Measurements from ENCODE around the gene MAP4K2.

The MAP4K2 gene

DNA sequence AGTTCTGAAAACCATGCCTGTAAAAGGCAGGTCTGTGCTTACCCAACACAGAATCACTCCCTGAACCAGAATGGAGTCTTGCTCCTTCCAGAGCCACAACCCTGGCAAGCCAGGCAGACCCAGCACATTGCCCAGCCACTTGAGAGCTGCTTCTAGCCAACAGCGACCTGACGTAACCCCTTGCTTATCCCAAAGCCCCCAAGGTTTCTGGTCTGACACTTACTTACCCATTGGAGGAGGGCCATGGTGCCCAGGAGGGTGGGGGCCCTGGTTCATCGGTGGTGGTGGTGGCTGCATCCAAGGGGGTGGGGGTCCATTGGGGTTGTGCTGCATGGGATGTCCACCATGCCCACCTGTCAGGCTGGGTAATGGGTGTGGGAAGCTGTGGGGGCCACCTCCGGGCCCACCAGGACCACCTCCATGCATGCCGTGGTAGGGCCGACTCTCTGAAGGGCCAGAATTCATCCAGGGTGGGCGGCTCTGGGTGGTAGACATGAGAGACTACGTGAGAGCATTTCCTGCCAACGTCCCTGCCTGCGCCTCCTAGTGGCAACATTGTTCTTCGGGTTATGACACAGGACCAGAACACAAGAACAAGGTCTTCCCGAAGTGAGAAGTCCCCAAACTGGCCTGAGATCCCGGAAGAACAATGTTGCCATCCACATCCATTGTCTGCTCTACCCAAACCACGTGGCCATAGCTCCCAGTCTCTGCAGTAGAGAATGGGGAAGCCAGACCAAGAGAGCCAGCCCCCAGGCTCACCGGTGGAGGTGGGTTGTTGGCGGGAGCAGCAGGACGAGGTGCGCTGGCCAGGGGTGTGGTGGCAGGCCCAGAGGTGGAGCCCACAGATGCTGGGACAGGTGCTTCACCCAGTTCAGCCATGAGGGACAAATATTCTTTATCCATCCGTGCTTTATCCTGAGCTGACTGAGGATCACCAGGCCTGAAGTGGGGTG, 35.4 kb downstream of the MAP4K2 start:
- peak; percentile 27 for DNase-seq

DNA sequence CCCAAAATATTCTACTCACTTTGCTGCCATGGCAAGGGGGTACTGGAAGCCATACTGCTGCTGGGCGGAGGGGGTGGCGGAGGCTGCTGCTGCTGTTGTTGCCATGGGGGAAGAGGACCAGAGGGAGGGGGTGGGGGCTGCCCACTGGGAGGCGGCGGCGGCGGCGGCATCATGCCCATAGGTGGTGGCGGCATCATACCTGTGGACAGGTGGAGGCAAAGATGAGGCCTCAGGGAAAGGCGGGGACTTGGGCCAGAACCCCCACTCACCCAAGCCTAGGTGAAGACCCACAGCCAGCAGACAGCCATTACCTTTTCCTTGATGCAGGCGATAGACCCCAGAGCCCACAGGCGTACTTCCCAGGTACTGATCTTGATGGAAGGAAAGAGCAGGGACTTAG, 36.1 kb downstream of the MAP4K2 start:
- DNase-seq: no peak

DNA sequence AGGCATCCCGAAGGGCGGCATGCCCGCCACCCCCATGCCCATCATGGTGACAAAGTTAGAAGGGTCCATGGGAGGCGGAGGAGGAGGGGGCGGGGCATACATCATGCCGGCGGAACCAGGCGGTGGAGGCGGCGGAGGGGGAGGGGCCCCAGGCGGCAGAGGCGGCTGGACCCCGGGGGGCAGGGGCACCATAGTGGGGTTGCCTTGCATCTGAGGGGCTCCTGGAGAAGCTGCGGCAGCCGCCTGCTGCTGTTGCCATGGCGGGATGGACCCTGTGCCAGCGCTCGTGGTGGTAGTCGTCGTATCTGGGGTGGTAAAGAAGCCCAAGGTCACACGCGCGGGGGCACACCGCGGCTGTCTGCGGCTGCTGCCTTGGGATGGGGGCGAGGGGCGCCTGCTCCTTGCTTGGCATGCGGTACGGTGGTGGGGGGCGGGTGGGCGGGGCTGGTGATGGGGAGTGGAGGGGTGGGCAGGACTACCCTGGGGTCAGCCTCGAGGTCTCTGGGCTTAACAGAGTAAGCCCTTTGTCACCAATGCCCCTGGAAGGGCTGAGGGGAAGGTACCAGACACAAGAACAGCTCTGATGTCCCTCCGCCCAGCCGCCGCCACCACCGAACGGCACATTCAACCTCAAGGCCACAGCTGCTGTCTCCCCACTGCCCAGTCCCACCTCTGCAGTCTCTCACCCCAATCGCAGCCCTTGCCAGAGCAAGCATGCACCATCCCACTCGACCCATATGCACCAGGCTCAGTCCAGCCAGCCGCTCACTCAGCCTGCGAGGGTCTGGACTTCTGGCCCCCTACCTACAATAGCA, 37.0 kb downstream of the MAP4K2 start:
- DNase-seq: no peak

DNA sequence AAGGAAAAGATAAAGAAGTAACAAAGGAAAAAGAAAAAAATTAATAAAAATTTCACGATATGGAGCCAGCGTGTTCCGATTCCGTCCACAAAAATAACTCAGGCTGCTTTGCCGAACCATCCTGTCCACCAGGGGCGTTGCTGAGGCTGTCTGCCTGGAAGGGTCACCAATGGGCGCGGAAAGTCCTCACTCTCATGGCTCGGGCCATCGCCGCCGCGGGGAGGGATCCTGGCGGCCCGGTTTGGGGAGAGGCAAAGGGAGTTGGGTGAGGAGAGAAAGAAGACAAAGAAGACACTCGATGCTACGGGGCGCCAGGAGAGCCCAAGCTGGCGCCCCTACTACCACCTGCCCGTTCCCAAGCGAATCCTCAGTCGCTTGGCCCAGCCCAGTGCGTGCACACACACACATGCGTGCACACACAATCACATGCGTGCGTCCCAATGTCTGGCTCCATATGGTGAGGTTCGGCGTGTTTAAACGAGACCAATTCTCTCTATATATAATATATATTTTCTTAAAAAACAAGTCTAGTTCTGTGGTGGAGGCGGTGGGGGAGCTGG, 37.6 kb downstream of the MAP4K2 start:
- no peak for DNase-seq

DNA sequence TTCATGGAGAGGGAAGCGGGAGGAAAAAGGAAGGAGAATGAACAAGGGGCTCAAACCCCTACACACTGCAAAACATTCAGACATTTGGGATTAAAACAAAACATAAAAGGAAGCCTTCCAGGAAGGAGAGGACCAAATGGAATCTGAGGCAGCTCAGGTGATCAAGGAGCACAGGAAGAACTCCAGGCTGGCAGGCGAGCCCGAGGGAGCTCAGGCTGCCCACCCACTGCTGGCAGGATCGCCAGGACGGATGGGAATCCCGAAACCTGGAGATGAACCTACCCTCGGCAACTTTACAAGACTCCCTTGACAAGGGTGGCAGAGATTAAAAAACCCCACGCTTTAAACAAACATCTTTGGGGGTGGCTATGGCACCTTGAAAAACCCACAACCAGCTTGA, 38.3 kb downstream of the MAP4K2 start:
- DNase-seq: no peak

DNA sequence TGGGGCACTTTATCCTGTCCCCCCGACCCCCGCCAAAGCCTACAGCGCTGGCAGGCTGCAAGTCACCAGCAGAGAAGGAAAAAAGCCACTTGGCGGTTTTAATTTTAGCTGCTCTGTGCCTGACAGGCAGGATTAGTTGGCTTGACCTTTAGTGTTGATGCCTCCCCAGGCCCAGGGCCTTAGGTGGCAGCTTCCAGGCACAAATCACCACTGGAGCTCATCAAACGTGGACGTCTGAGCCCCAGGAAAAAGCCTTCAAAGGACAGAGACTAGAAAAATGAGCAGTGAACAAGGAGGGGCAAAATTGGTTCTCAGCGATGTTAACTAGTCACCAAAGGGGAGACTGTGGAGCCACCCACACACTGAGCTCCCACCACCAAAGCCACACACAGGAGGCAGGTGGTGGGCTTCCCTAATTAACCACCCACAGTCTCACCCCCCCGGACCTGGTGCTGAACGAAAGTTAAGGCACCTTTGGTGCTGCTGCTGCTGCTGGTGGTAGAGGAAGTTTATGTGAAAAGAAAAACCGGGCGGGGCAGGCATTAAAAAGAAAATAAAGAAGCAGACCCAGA, 38.9 kb downstream of the MAP4K2 start:
- no peak for DNase-seq

DNA sequence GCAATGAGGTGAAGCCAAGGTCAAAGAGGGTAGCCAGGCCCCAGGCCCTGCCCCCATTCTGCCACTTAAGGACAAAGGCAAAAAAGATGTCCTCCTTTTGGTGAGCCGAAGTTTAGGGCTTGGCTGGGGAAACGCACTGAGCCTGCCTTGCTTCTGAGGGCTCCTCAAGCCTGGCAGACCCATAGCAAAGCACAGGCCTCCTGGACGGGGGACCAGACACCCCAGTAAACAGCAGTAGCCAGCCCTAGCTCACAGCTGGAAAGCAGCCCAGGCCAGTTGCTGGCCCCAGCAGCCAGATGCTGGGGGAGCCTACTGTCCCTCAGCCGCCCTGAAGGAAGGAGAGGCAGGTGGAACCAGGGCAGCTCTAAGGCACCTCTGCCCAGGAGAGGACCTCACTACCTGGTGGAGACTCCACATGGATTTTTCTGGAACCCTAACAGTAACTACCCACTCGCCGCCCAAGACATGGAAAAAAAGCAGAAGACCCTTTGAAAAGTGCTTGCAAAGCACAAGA, 39.4 kb downstream of the MAP4K2 start:
- no peak for DNase-seq

DNA sequence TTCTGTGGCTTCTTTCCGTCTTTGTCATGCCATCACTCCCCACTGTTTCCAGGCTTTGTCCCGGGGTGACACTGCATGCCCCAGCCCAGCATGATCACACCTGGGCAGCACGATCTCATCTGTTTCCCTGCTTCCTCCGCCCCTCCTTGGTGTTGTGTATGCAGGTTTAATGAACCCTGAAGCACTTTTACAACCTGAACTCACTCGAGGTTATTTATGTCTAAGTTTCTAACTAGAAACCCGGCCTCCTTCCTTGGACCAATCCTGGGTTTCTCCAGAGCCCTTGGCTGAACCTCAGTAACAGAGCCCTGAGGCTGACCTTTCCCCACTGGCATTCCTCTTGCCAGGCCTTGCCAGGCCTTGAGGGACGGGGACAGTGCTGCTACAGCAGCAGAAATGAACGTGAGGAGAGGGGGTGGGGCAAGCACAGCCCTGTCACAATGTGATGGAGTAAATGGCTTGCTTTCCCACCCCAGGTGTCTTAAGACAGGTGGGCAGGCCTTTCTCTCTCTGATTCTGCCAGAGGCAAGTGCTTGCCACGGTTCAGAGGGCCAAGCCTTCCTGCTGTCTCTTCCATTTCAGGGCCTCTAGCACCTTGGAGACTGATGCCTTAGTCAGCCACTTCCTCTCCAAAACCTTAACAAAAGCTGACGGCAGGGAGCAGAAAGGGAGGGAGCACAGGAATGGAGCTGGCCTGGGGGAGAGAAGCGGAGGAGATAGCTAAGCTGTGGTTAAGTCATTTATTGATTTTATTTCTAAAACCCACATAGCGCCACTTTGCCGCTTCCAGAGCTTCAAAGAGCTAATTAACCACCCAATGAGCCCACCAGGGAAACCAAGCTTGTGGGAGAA, 40.1 kb downstream of the MAP4K2 start:
- peak; percentile 47 for DNase-seq

DNA sequence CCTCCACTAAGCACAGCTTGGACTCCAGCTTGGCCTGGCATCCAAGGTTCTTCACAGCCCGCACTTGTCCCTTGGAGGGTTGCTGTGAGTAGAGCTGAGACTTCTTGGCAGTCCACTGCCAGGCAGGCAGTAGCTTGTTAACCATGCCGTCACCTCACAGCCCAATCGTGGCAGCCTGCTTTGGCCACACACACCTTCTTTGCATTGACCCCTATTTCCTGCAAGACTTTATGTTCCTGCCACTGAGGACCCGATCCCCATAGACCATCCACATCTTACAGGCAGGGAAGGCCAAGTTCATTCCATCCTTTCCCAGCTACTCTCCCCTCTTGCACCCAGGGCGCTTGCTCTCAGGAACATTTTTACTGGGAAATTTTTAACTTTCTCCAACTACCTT, 40.7 kb downstream of the MAP4K2 start:
- DNase-seq: no peak

DNA sequence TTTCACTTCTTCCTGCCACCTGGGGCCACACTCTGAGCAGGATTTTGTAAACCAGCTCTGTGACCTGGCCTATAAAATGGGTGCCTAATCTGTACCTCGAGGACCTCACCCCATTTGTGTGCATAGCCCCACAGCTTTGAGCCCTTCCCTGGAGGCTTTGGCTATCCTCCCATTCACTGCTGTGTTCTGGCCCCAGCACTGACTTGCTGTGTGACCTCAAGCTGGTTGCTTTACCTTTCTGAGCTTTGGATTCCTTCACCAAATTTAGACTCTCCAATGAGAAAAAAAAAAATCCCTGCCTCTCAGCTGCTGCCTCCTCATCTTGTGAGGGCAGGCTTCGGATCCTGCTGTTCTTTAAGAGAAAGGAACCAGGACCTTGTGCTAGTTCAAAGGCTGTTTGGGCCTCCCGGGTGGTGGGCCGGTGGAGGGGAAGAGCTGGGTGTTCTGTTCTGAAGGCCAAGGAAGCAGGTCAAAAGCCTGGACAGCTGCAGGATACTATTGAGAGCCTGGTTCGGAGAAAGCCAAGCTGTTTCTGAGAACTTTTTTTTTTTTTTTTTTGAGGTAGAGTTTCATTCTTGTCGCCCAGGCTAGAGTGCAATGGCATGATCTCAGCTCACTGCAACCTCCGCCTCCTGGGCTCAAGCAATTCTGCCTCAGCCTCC, 42.1 kb downstream of the MAP4K2 start:
- no peak for DNase-seq

DNA sequence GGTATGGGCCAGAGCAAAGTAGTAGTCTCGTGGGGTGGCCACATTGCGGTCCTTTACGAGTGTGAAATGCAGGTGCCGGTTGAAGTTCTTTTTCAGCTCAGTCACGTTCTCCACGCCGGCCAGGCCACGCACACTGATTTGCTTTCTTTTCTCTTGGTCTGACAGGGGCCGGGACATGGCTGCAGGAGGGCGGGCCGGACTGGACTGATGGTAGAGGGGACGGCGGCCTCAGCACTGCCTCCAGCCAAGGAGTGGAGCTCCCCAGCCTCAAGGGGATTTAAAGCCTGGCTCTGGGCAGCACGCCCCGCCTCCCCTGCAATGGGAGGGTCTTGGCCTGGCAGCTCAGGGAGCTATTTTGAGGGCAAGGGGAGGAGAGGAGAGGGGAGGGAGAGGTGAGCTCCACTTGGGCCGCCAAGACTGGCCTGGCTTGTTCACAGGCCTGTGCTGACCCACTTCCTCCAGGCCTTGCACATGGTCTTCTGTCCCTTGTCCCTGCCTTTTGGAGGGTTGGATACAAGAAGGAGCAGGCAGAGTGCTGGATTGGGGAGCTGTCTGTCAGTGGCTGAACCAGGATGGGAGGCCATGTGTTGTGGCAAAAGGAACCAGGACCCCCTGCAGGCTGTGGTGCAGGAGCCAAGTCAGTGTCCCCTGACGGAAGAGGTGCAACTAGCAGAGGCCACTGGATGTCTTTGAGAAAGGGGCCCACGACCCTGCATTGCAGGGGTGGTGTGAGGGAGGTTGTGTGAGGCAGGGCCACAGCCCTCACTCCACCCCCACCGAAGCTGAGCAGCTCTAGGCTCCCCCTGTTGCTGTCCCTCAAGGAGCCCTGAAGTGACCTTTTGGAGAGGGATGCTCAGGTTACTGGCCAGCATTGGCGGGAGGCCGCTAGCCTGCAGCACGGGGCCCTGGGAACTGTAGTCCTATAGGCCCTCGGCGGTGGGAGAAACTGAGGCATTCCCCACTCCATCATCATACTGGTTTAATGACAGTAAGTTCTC, 43.0 kb downstream of the MAP4K2 start, which contains the start of gene PYGM:
Gene PYGM, minus strand, starts transcription at position 253 of the 998 bp plus-strand sequence. Its CDS starts 76 bp downstream, at position 177.
- DNase-seq: no peak

DNA sequence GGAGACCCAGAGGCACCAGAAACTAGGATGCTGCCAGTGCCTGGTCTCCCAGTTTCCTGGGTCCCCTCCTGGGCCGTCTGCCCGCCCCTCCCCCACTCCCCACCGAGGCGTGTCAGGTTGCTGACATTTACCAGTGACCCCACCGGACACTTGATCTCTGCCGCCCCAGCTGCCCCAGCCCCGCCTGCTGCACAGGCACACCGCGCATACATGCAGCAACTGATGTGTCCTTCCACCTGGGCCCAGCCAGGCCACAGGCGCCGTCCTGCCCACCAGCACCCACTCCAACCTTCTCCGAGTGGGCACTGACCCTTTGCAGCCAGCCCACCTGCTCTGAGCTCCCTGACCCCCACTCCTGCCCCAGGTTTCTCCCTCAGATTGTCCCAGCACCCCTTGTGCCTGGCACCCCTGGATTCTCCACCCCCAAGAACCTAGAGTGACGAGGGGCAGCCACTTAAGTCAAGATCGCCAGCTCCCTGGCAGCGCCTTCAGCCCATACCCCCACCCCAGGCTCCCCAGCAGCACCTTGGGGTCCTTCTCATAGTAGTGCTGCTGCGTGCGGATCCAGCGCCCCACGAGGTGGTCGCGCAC, 43.8 kb downstream of the MAP4K2 start:
- DNase-seq: no peak

DNA sequence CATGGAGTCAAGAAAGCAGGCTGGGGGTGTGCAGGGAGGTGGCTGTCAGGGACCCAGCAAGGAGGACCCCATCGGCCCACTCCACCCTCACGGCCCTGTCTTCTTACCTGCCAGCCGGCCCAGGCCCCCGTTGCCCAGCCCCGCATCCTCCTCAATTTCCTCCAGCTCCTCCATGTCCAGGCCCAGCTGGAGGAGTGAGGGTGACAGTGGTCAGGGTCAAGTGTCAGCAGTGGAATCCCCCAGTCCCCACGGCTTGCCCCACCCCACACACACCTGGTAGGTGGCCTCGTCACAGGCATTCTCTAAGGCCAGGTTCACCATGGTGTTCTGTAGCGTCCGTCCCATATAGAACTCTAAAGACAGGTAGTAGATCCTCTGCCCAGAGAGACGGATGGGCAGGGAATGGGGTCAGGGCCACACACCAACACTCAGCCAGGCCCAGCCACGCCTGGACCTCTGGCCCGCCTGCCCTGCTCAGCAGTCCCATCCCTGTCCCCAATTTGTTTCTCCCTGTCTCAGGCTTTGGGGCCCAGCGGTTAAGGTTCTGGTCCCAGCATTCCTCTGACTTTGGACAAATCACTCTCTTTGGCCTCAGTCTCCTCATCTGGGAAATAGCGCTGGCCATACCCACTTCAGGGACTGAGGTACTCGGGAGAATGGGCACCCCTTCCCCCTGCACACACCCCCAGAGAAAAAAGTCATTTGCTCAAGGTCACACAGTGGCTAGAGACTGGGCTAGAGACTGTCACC, 44.5 kb downstream of the MAP4K2 start:
- no peak for DNase-seq

DNA sequence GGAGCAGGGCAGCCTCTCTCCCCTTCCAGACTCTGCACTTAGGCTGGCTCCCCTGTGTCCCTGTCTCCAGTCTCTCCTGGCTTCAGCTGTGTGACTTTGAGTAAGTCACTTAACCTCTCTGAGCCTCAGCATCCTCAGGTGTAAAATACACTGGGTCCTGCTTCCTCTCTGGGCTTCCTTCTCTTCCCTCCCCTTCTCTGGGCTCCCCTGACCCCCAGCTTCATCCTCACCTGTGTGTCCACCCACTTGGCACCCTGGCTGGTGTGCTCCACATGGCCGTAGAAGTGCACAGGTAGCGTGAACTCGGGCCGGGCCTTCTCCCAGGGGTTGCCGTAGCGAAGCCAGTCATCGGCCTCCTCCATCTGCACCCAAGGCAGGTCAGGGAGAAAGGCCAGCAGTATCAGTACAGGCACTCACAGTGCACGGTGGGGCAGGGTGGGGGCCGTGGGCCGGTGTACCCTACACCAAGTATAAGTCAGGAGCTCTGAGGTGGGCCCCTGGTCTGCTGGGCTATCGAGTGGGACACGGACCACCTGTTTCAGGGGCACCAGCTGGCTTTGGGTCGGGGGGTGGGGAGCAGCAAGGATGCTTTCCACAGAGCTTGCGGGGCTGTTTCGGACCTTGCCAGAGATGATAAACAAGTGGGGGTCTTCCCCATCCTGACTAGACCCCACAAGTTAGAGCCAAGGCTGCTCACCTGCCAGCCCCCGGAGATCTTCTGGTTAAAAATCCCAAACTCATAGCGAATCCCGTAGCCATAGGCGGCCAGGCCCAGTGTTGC, 45.3 kb downstream of the MAP4K2 start:
- DNase-seq: no peak

DNA sequence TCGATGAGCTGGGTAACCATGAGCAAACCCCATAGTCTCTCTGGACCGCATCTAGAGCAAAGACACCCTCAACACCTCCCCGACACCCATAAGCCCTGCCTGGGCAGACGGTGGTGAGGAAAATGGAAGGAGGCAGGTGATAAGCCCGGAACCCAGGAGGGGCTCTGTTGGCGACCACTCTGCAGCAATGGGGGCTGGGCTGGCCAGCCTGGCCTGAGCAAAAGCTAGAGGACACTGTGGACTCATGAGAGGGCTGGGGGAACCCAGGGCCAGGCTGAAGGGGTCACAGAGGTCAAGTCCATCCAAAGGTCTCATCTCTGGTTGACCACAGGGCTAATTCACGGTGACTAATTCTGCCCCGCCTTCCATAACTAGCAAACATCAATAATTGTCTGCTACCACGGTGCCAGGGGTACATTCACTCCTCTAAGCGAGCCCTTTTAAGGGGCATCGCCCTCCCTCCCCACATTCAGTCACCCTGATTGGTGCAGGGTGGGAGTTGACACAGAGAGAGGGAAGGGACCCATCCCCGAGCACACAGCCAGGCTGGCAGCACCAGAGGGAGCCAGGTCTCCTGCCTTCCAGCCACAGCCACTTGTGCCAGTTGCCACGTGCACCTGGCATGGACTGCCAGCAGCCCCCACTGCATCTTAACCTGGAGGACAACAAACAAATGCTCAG, 47.2 kb downstream of the MAP4K2 start:
- no peak for DNase-seq

DNA sequence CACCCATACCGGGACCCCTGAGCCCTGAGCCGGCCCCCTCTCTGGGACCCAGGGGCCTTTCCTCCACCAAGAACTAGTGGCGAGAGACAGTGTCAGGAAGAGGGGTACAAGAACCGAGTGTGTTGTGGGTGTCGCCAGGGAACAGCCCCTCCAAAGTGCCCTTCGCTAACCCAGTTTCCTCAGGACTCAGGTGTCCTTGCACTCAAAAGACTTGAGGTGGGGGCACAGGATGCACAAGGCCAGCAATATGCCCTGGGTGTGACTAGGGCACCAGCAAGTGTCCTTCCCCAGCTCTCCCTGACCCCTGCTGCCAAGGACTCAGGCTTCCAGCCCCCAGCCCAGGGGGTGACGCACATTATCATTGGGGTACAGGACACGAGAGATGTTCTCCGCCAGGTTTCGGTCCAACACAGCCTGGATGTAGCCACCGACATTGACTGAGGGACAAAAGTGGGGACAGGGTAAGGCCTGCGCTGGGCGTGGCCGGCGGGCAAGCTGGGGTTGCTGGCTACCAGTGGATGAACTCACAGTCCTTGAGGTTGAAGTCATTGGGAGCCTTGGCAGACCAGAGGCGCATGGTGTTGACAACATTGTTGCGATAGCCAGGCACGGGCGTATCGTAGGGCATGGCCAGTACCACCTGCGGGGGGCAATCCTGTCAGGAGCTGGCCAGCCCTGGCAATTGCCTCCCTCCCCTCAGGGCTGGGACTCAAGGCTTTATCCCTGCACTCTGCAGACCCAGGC, 47.9 kb downstream of the MAP4K2 start:
- DNase-seq: no peak
